HG02763 (cell line): ENCODE measurements around the gene BEND2.
"Not testable (repeated sequence)": the region's sequence is repeated elsewhere in the genome, so short reads cannot be mapped to it uniquely, and the experiment has no call there.

Experiments
- ATAC-seq: cut with Tn5 transposase; IDR thresholded peaks from one replicate; pipeline ENCODE4 v1.9.1; 2021; ENCODE audit warnings: mild to moderate bottlenecking, moderate library complexity; ENCODE audit not compliant: unreplicated experiment

The BEND2 gene

GRCh38 chrX:18220786-18221185, at the start of gene BEND2:
TSS of gene BEND2 (minus strand) at chrX:18220886. CDS start at chrX:18220750, 136 bp downstream.
- no peak for ATAC-seq

DNA sequence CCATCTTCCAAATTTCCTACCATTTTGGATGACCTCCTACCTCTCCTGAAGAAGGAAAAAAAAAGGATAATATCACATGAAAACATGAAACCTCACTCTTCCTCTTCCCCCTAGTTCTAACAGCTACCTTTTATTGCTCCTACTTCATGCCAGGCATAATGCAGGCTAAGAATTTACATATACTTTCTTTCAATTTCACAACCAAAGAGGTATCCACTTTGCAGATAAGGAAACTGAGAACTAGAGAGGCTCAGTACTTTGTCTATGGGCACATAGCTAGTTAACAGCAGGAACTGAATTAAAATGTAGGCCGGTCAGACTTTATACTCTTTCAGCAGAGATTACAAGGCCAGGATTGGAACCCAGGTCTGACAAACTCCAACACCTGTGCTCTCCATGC, 34.4 kb upstream of the BEND2 start:
- no peak for ATAC-seq

DNA sequence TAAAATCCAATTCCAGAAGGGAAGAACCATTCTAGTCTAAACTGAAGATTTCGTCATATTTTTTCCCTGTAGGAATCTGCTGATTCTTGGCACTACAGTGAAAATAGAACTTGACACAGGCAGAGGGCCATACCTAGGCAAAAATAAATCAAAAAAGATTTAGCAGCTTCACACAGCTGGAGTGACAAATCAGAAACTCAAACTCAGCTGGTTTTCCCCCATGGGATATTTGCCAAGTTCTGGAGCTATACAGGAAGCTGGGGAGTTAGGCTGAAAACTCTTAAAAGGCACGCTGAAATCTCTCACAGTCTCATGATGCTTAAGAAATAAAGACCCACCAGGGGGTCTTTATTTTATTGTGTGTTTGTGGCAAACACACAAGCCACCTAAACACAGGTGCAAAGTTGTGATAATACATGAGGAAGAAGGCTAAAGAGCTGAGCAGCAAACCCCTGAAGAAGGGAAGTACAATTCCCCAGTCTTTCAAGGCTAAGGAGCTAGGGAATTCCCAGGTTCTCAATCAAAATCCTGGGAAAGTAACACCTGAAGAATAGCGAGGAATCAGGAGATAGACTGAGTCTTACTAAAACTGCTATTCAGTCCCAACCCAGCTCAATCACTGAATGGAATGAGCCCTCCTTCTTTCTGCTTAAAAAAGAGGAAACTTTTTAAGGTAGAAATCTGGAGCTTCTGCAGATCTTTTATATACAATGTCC, 32.1 kb upstream of the BEND2 start:
- ATAC-seq, result no peak

DNA sequence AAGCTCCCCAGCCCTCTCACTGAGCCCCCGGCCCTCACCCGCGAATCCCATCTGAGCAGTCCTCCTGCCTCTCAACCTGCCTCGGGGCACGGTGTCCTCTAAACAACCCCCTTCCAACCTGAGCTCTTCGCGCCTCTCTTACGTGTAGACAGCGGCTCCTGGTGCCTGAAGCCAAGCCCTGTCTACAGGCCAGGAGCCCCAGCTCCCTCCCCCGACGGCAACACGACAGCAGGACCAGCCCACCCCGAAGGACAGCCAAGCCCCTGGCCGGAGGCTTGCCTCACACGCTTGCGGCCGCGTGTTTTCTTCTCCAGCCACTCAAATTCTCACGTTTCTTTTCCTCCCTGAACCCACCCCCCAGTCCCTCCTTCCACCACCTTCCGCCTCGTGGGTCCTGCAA, 9.0 kb upstream of the BEND2 start:
- not testable (repeated sequence) for ATAC-seq

DNA sequence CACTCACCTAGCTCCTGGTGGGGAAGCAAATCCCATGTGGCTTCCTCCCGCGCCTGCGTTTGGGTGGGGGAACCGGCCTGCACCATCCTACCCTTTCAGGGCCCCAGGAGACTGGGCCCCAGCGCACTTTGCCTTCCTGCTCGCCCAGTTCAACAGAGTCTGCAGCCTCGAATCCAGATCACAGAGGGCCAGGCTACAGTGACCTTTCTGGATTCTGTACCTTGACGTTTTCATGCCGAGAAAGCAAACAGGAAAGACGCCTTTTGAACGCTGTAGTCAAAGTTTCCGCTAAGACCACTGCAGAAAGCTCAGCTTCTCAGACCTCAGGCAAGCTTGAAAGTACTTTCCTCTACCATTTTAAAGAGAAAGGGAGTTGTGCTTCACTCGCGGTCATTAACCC, 7.4 kb upstream of the BEND2 start:
- no peak for ATAC-seq

GRCh38 chrX:18227458-18227857, 6.8 kb upstream of the BEND2 start:
- ATAC-seq, result no peak

- ATAC-seq, result no peak
Measured at GRCh38 chrX:18210470-18210869, 10.2 kb downstream of the BEND2 start.

- no peak for ATAC-seq
Measured at GRCh38 chrX:18206657-18207056, 14.0 kb downstream of the BEND2 start.

- ATAC-seq, result no peak
Measured at GRCh38 chrX:18203631-18204030, 17.1 kb downstream of the BEND2 start.

DNA sequence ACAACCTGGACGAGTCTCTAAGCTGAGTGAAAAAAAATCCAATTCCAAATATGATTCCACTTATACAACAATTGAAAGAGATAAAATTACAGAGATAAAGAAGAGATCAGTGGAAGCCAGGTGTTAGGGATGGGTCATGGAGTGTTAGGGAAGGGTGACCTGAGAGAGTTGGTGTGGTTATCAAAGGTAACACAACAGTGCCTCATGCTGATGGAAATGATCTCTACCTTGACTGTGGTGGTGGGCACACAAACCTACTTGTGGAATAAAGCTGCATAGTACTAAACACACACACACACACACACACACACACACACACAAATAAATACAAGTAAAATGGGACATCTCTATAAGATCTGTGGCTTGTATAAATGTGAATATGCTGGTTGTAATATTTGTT, 26.0 kb downstream of the BEND2 start:
- no peak for ATAC-seq

GRCh38 chrX:18179446-18179845, 41.2 kb downstream of the BEND2 start:
- no peak for ATAC-seq

- ATAC-seq, result no peak
Measured at GRCh38 chrX:18174971-18175370, 45.7 kb downstream of the BEND2 start.

- no peak for ATAC-seq
Measured at GRCh38 chrX:18174209-18174608, 46.5 kb downstream of the BEND2 start.

DNA sequence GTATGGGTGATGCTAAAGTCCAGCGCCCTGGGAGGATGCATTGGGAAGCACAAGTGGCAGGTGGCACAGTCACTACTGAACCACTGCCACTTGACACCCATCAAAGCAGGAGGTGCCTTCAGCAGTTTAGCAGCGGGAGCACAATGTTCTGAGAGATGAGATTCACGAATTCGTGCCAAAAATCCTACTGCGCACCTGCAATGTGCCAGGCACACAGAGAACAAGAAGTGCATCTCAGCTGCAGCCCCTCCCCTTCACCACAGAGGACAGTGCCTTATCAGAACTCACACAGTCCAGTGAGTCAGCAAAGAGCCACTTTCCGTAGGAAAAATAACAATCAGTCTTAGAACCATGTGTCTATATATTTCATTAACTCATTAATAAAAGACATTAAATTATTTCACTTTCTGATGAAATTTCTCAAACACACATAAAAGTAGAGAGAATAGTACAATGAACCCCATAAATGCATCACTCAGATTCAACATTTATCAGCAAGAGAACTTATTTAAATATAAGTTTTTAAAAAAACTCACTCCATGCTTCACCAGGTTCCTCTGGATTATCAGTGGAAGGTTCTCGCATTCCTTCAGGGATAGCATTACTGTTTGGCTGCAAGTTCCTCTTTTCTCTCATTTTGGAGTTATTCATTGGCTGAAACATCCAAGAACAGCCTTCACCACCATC, 47.0 kb downstream of the BEND2 start:
- no peak for ATAC-seq

GRCh38 chrX:18172970-18173369, 47.7 kb downstream of the BEND2 start:
- ATAC-seq, result no peak

DNA sequence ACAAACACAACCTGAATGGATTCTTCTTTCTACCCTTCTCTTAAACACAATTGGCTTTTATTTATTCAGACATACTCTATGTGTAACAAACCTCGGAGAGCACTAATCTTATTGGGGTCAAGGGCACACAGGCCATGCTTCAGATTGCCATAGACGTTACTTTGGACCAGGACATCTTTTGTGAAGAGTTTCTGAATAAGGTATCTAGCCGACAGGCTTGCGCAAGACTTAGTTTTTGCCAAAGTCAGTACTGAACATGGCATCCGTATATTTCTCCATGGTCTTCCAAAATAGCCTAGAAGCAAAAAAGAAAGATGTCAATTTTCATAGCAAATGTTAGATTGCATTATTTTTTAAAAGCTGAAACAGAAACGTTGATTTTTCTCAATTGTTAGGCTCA, 49.8 kb downstream of the BEND2 start:
- no peak for ATAC-seq

GRCh38 chrX:18166068-18166467, 54.6 kb downstream of the BEND2 start:
- no peak for ATAC-seq

DNA sequence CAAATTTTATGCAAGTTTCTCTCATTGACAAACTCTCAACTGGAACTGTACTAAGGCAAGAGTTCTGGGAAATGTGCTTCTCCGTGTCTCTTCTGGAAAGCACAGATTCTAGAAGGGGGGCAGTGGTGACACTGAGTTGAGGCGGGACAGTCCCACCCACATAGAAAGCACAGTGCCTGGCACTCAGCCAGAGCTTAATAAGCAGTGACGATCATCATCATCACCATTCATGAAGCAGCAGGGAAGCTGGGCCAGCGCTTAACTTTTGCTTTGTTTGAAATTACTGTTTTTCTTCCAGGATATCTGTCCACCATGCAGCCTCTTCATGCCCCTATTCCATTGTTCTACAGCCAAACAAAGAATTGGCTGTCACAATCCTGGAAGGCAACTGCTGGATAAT, 60.3 kb downstream of the BEND2 start:
- no peak for ATAC-seq

DNA sequence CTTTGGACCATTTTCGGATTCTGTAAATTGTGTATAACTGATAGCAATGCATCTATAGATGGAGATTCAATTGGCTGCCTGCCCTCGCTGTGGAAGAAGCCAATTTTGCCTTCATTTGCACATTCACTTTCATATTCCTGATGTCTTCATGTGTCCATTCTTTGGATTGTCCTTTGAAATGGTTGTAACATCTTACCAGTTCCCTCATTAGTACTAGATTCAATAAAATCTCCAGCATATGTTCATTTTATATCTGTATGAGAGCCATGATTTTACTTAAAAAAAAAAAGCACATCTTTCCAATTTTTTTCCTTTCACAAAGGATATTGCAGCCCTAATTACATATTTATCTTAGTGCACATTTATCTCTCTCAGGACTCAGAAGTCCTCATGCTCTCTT, 61.7 kb downstream of the BEND2 start:
- ATAC-seq, result no peak

DNA sequence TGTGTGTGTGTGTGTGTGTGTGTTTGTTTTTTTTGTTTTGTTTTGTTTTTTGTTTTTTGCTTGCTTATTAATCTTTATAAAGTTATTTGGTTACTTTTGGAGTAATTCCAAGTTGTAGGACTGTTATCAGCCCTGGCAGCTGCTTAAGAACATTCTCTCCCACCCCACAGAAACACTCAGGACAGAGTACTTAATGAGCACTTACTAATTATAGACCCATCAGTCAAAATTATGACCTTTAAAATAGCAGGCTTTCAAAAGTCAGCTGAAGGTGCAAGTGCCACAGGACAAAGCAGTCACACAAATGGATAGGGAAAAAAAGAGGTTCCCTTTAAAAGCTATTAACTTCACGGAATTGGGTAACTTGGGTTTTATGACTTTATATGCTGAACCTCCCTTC, 69.0 kb downstream of the BEND2 start:
- no peak for ATAC-seq

- ATAC-seq, result no peak
Measured at GRCh38 chrX:18151157-18151556, 69.5 kb downstream of the BEND2 start.

DNA sequence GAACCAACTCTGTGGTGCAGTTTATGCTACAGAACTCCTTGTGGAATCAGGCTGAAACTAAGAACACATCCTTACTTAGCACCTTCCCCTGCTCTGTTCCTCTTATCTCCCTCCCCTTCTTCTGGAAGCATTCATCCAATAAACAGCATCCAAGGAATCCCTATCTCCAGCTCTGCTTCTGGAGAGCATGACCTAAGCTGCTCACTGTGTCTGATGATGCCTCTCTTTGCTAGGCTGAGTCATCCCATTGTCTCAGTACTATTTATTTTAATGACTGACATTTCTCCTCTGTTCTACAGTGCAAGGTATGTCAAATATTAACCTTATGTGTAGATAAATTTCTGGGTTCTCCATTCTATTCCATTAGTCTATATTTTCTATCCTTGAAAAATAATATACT, 71.2 kb downstream of the BEND2 start:
- no peak for ATAC-seq

- no peak for ATAC-seq
Measured at GRCh38 chrX:18146954-18147353, 73.7 kb downstream of the BEND2 start.
